Dendritic cell treated with granulocyte-macrophage colony-stimulating factor and Interleukin-4, amounts not matched to agents 40 ng/mL and 50 ng/mL, for 4 days (primary cell): Measurements from ENCODE around the gene NR0B2.
"Not testable (repeated sequence)": the region's sequence is repeated elsewhere in the genome, so short reads cannot be mapped to it uniquely, and the experiment has no call there.

Source experiments
- H3K27ac Mint-ChIP-seq: one replicate; pipeline ENCODE4 v1.8.0; 2022; ENCODE audit warnings: mild to moderate bottlenecking, mixed read lengths
- H3K27me3 Mint-ChIP-seq: one replicate; pipeline ENCODE4 v1.8.0; 2022; ENCODE audit warnings: mild to moderate bottlenecking, mixed read lengths
- H3K36me3 Mint-ChIP-seq: one replicate; pipeline ENCODE4 v1.8.0; 2022; ENCODE audit warnings: low read depth, mixed read lengths
- H3K4me1 Mint-ChIP-seq: one replicate; pipeline ENCODE4 v1.8.0; 2022; ENCODE audit warnings: low read depth, mixed read lengths
- H3K4me3 Mint-ChIP-seq: one replicate; pipeline ENCODE4 v1.8.0; 2022; ENCODE audit warnings: mild to moderate bottlenecking, moderate library complexity, mixed read lengths
- H3K9me3 Mint-ChIP-seq: one replicate; pipeline ENCODE4 v1.8.0; 2022; ENCODE audit warnings: mixed read lengths
- intact Hi-C: fragments of 100-400 bp; cut with micrococcal nuclease; formaldehyde crosslinking; loops from one replicate; pipeline ENCODE4 v1.15.0; 2022

The NR0B2 gene

GRCh38 chr1:26948725-26949057 is 34.9 kb upstream of the NR0B2 start:
- H3K27ac Mint-ChIP-seq, H3K9me3 Mint-ChIP-seq, H3K4me3 Mint-ChIP-seq, intact Hi-C loops, H3K27me3 Mint-ChIP-seq: not testable (repeated sequence)
- Mint-ChIP-seq H3K4me1 (peaks cover 13% of the 10 kb centered on the region), H3K36me3 (peaks cover 38% of the 10 kb centered on the region)

GRCh38 chr1:26946270-26946669 is 32.5 kb upstream of the NR0B2 start:
- peaks cover 3% of the 10 kb centered on the region for H3K27me3 Mint-ChIP-seq
- H3K36me3 Mint-ChIP-seq = peaks cover 63% of the 10 kb centered on the region
- no peaks in the 10 kb centered on the region for H3K9me3 Mint-ChIP-seq
- no peak overlapping the region for H3K4me3 Mint-ChIP-seq
- H3K4me1 Mint-ChIP-seq = peaks cover 13% of the 10 kb centered on the region
- H3K27ac Mint-ChIP-seq = no peak overlapping the region
- intact Hi-C loops = no loop called here

GRCh38 chr1:26945728-26946127 is 32.0 kb upstream of the NR0B2 start:
- no peak overlapping the region for H3K4me3 Mint-ChIP-seq
- intact Hi-C loops = no loop called here
- no peaks in the 10 kb centered on the region for H3K9me3 Mint-ChIP-seq

GRCh38 chr1:26945138-26945537 is 31.4 kb upstream of the NR0B2 start:
- H3K9me3 Mint-ChIP-seq = no peaks in the 10 kb centered on the region
- H3K4me1 Mint-ChIP-seq = peaks cover 9% of the 10 kb centered on the region
- no peak overlapping the region for H3K4me3 Mint-ChIP-seq
- peaks cover 67% of the 10 kb centered on the region for H3K36me3 Mint-ChIP-seq
- intact Hi-C loops = no loop called here
- H3K27ac Mint-ChIP-seq = no peak overlapping the region
- H3K27me3 Mint-ChIP-seq = no peaks in the 10 kb centered on the region

More at GRCh38 chr1:26945728-26946127, 32.0 kb upstream of the NR0B2 start:
- Mint-ChIP-seq H3K27ac (no peak overlapping the region), H3K4me1 (peaks cover 11% of the 10 kb centered on the region), H3K27me3 (peaks cover 1% of the 10 kb centered on the region), H3K36me3 (peaks cover 67% of the 10 kb centered on the region)

GRCh38 chr1:26942656-26943055 is 28.9 kb upstream of the NR0B2 start:
- Mint-ChIP-seq H3K4me1 (peaks cover 23% of the 10 kb centered on the region), H3K4me3 (no peak overlapping the region), H3K27me3 (no peaks in the 10 kb centered on the region), H3K27ac (no peak overlapping the region), H3K9me3 (no peaks in the 10 kb centered on the region), H3K36me3 (peaks cover 83% of the 10 kb centered on the region)
- intact Hi-C loops = no loop called here

GRCh38 chr1:26941311-26941710 is 27.5 kb upstream of the NR0B2 start:
- H3K36me3 Mint-ChIP-seq = peaks cover 84% of the 10 kb centered on the region
- intact Hi-C loops = no loop called here
- H3K4me3 Mint-ChIP-seq = no peak overlapping the region
- no peak overlapping the region for H3K27ac Mint-ChIP-seq
- no peaks in the 10 kb centered on the region for H3K9me3 Mint-ChIP-seq
- H3K27me3 Mint-ChIP-seq = no peaks in the 10 kb centered on the region
- H3K4me1 Mint-ChIP-seq = peaks cover 30% of the 10 kb centered on the region

- H3K4me3 Mint-ChIP-seq = no peak overlapping the region
- peaks cover 35% of the 10 kb centered on the region for H3K4me1 Mint-ChIP-seq
- H3K9me3 Mint-ChIP-seq = no peaks in the 10 kb centered on the region
- H3K27me3 Mint-ChIP-seq = no peaks in the 10 kb centered on the region
- H3K27ac Mint-ChIP-seq = peak overlapping the region; percentile 81
- intact Hi-C loops = no loop called here
- peaks cover 77% of the 10 kb centered on the region for H3K36me3 Mint-ChIP-seq
Measured at GRCh38 chr1:26938659-26939025, 24.9 kb upstream of the NR0B2 start.

GRCh38 chr1:26938004-26938658 is 24.4 kb upstream of the NR0B2 start:
- no peak overlapping the region for H3K4me3 Mint-ChIP-seq
- peak overlapping the region; percentile 81 for H3K27ac Mint-ChIP-seq
- intact Hi-C loops = no loop called here
- peaks cover 77% of the 10 kb centered on the region for H3K36me3 Mint-ChIP-seq
- H3K27me3 Mint-ChIP-seq = no peaks in the 10 kb centered on the region
- H3K4me1 Mint-ChIP-seq = peaks cover 39% of the 10 kb centered on the region
- no peaks in the 10 kb centered on the region for H3K9me3 Mint-ChIP-seq

- no peaks in the 10 kb centered on the region for H3K27me3 Mint-ChIP-seq
- intact Hi-C loops = no loop called here
- no peaks in the 10 kb centered on the region for H3K9me3 Mint-ChIP-seq
- peaks cover 46% of the 10 kb centered on the region for H3K4me1 Mint-ChIP-seq
- H3K27ac Mint-ChIP-seq = peak overlapping the region; percentile 81
- H3K36me3 Mint-ChIP-seq = peaks cover 65% of the 10 kb centered on the region
- no peak overlapping the region for H3K4me3 Mint-ChIP-seq
Measured at GRCh38 chr1:26936823-26937222, 23.0 kb upstream of the NR0B2 start.

GRCh38 chr1:26932531-26932930 is 18.8 kb upstream of the NR0B2 start:
- H3K9me3 Mint-ChIP-seq = no peaks in the 10 kb centered on the region
- intact Hi-C loops = no loop called here
- H3K4me1 Mint-ChIP-seq = peaks cover 21% of the 10 kb centered on the region
- peaks cover 64% of the 10 kb centered on the region for H3K36me3 Mint-ChIP-seq
- H3K27me3 Mint-ChIP-seq = no peaks in the 10 kb centered on the region
- no peak overlapping the region for H3K4me3 Mint-ChIP-seq
- H3K27ac Mint-ChIP-seq = peak overlapping the region; percentile 70

- H3K27ac Mint-ChIP-seq = no peak overlapping the region
Measured at GRCh38 chr1:26923711-26924110, 9.9 kb upstream of the NR0B2 start.

GRCh38 chr1:26922901-26923300 is 9.1 kb upstream of the NR0B2 start:
- peak overlapping the region; percentile 81 for H3K4me3 Mint-ChIP-seq
- peaks cover 58% of the 10 kb centered on the region for H3K36me3 Mint-ChIP-seq
- no peaks in the 10 kb centered on the region for H3K27me3 Mint-ChIP-seq
- H3K4me1 Mint-ChIP-seq = peaks cover 26% of the 10 kb centered on the region
- H3K27ac Mint-ChIP-seq = peak overlapping the region; percentile 13
- intact Hi-C loops = no loop called here
- no peaks in the 10 kb centered on the region for H3K9me3 Mint-ChIP-seq

More at GRCh38 chr1:26923711-26924110, 9.9 kb upstream of the NR0B2 start:
- Mint-ChIP-seq H3K9me3 (no peaks in the 10 kb centered on the region), H3K36me3 (peaks cover 66% of the 10 kb centered on the region), H3K4me3 (no peak overlapping the region), H3K4me1 (peaks cover 26% of the 10 kb centered on the region), H3K27me3 (no peaks in the 10 kb centered on the region)
- intact Hi-C loops = no loop called here

GRCh38 chr1:26922431-26922729 is 8.6 kb upstream of the NR0B2 start:
- H3K27ac Mint-ChIP-seq = peak overlapping the region; percentile 80
- peak overlapping the region; percentile 81 for H3K4me3 Mint-ChIP-seq
- H3K9me3 Mint-ChIP-seq = no peaks in the 10 kb centered on the region
- H3K4me1 Mint-ChIP-seq = peaks cover 26% of the 10 kb centered on the region
- no peaks in the 10 kb centered on the region for H3K27me3 Mint-ChIP-seq
- H3K36me3 Mint-ChIP-seq = peaks cover 53% of the 10 kb centered on the region
- intact Hi-C loops = no loop called here

- H3K4me1 Mint-ChIP-seq = peaks cover 26% of the 10 kb centered on the region
- H3K27me3 Mint-ChIP-seq = no peaks in the 10 kb centered on the region
- peak within 1 kb of the TSS; percentile 80 for H3K27ac Mint-ChIP-seq
- peak within 1 kb of the TSS; percentile 81 for H3K4me3 Mint-ChIP-seq
- H3K36me3 Mint-ChIP-seq = peaks cover 47% of the 10 kb centered on the region
- H3K9me3 Mint-ChIP-seq = no peaks in the 10 kb centered on the region
- intact Hi-C loops = loop anchor here (1.0 kb wide), 1 partner anchor 21 kb away; the partner anchor contains the start of gene GPATCH3
Measured at GRCh38 chr1:26921540-26922430, 8.0 kb upstream of the NR0B2 start, which contains the start of gene NUDC. Gene NUDC, plus strand, starts transcription at chr1:26921743. Its CDS starts 106 bp downstream, at chr1:26921849.
